Liver (tissue), 3 donors: ENCODE results near the gene ADARB1.

ENCODE experiments used
- ATF3 ChIP-seq: IDR thresholded peaks from 2 replicates; pipeline ENCODE4 v1.6.1; 2016; ENCODE audit warnings: antibody characterized with exemption
- CTCF ChIP-seq: fragments of 150-350 bp; IDR thresholded peaks from 2 replicates; pipeline ENCODE4 v1.5.1; 2017; ENCODE audit warnings: improper control_type of control experiment, low read depth, low read length; ENCODE audit not compliant: missing input control
- EGR1 ChIP-seq, 2 donors: IDR thresholded peaks; 2 replicates each; pipeline ENCODE4 v1.6.1; 2016 to 2018; ENCODE audit warnings: antibody characterized with exemption in 2 of 2, low read depth in 2 of 2
- FOXA1 ChIP-seq: IDR thresholded peaks from 2 replicates; pipeline ENCODE4 v1.6.1; 2016; ENCODE audit warnings: antibody characterized with exemption
- FOXA2 ChIP-seq: IDR thresholded peaks from 2 replicates; pipeline ENCODE4 v1.6.1; 2016; ENCODE audit warnings: antibody characterized with exemption
- GABPA ChIP-seq, 2 donors: IDR thresholded peaks in 1 of 2; conservative IDR thresholded peaks in 1 of 2; 2 replicates each; pipeline ENCODE4 v1.6.1; 2016; ENCODE audit warnings: antibody characterized with exemption in 2 of 2, mild to moderate bottlenecking in 1 of 2, moderate library complexity in 1 of 2
- JUND ChIP-seq, 2 donors: IDR thresholded peaks; 2 replicates each; pipeline ENCODE4 v1.6.1; 2016; ENCODE audit warnings: antibody characterized with exemption in 2 of 2
- MAX ChIP-seq: IDR thresholded peaks from 2 replicates; pipeline ENCODE4 v1.6.1; 2016; ENCODE audit warnings: antibody characterized with exemption
- RAD21 ChIP-seq, 2 donors: IDR thresholded peaks; 2 replicates each; pipeline ENCODE4 v1.6.1; 2016; ENCODE audit warnings: antibody characterized with exemption in 2 of 2, mild to moderate bottlenecking in 2 of 2
- REST ChIP-seq: IDR thresholded peaks from 2 replicates; pipeline ENCODE4 v1.6.1; 2016; ENCODE audit warnings: antibody characterized with exemption, mild to moderate bottlenecking
- SP1 ChIP-seq: IDR thresholded peaks from 2 replicates; pipeline ENCODE4 v1.6.1; 2018; ENCODE audit warnings: antibody characterized with exemption, mild to moderate bottlenecking
- TAF1 ChIP-seq: conservative IDR thresholded peaks from 2 replicates; pipeline ENCODE4 v1.6.1; 2016; ENCODE audit warnings: antibody characterized with exemption, mild to moderate bottlenecking
- YY1 ChIP-seq: IDR thresholded peaks from 2 replicates; pipeline ENCODE4 v1.6.1; 2016; ENCODE audit warnings: antibody characterized with exemption, mild to moderate bottlenecking
- ZBTB33 ChIP-seq: IDR thresholded peaks from 2 replicates; pipeline ENCODE4 v1.6.1; 2016; ENCODE audit warnings: antibody characterized with exemption
- donor health status: healthy.
- donor health status: healthy.

- TF ChIP-seq CTCF (no peak), ZBTB33 (no peak), REST (no peak), MAX (no peak), TAF1 (no peak), GABPA (IDR thresholded peaks at IDR 0.05 in 1 of 2, conservative IDR thresholded peaks at IDR 0.05 in 1 of 2) (no peak), JUND (IDR thresholded peaks at IDR 0.05) (no peak), ATF3 (no peak), YY1 (no peak), RAD21 (IDR thresholded peaks at IDR 0.05) (no peak), SP1 (no peak), FOXA1 (no peak), EGR1 (IDR thresholded peaks at IDR 0.05; ENCODE audit: low read depth in 2 of 2) (no peak), FOXA2 (no peak)
Measured at GRCh38 chr21:45147473-45148315, 73.3 kb downstream of the ADARB1 start.
